ENCODE data around the gene PIANP. TPM values are rescaled to one million over a fixed set of nuclear protein-coding genes. Genes with fewer than 3 reads are reported as not detected.

Gene PIANP
- total RNA-seq, 1 experiment from 2014 or later: not detected

DNA sequence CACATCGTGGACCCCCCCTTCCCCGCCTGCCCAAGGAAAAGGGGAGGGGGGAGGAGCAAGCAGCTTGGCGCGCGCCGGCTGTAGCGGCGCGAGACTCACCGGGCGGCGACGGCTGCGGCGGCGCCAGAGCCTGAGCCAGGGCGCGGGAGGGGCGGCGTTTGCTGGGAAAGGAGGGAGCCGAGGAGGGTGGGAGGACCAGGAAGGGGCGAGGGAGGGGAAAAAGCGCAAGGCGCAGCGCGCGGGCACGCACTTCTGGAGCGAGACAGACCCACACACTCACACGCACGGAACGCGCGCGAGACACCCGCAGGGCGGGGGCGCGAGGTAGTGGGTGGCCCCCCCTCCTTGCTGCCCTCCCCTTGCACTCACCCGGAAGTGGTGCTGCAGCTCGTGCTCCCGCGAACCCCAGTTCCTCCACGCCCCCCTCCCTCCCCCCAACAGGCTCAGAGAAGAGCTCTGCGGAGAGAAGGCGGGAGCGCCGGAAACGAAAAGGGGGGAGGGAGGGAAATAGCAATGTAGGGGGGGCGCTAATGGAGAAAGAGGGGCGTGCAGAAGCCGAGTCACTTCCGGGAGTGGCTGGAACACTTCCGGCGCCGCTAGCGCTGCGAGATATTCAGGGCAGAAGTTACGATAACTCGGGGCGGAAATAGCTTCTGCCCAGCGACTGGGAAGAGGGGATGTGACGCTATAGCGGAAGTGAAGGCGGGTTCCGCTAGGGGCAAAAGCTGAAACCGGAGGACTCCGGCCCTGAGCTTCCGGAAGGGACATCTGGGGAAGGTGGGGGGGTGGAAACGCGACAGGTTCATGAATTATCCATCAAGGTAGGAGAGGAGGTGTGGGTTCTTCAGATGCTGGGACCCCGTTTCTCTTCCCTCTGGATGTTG lies 11.4 kb downstream of the PIANP start, which contains the start of gene ZNF384 (continued):
- TF ChIP-seq, protein P1, sequence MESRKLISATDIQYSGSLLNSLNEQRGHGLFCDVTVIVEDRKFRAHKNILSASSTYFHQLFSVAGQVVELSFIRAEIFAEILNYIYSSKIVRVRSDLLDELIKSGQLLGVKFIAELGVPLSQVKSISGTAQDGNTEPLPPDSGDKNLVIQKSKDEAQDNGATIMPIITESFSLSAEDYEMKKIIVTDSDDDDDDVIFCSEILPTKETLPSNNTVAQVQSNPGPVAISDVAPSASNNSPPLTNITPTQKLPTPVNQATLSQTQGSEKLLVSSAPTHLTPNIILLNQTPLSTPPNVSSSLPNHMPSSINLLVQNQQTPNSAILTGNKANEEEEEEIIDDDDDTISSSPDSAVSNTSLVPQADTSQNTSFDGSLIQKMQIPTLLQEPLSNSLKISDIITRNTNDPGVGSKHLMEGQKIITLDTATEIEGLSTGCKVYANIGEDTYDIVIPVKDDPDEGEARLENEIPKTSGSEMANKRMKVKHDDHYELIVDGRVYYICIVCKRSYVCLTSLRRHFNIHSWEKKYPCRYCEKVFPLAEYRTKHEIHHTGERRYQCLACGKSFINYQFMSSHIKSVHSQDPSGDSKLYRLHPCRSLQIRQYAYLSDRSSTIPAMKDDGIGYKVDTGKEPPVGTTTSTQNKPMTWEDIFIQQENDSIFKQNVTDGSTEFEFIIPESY (IDR thresholded peaks at IDR 0.05; ENCODE audit: extremely low read depth, insufficient replicate concordance, low read length): peak; percentile 73
- peak; percentile 99 for TF ChIP-seq ELF1 (IDR thresholded peaks at IDR 0.05; ENCODE audit: borderline replicate concordance, low read depth)
- TF ChIP-seq JUND (IDR thresholded peaks at IDR 0.05): no peak
- TF ChIP-seq EGR1 (IDR thresholded peaks at IDR 0.05; ENCODE audit: low read depth): peak; percentile 87
- TF ChIP-seq FOSL1 (IDR thresholded peaks at IDR 0.05; ENCODE audit: low read depth): no peak

DNA sequence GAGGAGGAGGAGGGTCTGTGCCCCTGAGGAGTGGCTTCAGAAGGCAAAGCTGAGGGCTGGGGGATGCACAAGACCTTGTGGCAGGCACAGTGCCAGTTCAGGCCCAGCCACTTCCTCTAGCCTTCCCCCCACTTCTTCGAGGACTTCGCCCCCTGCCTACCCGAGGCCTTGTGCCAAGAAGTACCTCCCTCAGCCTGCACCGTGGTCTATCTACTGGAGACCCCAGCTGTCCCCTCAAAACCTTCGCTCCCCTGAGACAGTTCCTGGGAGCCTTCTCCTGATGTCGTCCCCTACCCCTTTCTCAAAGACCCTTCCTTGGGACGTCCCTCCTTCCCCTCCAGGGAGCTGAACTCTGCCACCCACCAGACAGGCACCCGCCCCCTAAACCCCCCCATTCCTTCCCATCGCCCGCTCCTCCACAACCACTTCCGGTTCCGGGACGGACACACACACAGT lies 12.0 kb downstream of the PIANP start:
- ATAC-seq (peak; percentile 1), DNase-seq (ENCODE audit: low read depth, low spot score) (no peak)
- ChIA-PET CTCF (interaction anchor here (0.6 to 1.5 kb wide), 7 partner anchors 26 to 151 kb away, joined by 3 to 5 read pairs (median 3); partner anchors contain the start of gene COPS7A), POLR2A (interaction anchor here (1.0 to 2.1 kb wide), 13 partner anchors 35 to 255 kb away, joined by 3 to 28 read pairs (median 5); partner anchors contain the start of genes C12orf57, CDCA3, COPS7A and GAPDH), RAD21 (ENCODE audit: low non-redundant PET in 1 of 2, low total read pairs in 2 of 2, uncharacterized antibody in 2 of 2, unreplicated experiment in 2 of 2) (interaction anchor here (1.0 to 1.1 kb wide), 2 partner anchors 10 to 35 kb away, joined by 3 to 6 read pairs; partner anchors contain the start of gene COPS7A (in 1 of the 2))
- Histone ChIP-seq H3K9ac (ENCODE audit: low read length) (peak overlapping the region; percentile 96), H3K4me1 (ENCODE audit: control insufficient read depth in 1 of 2, insufficient read depth in 2 of 2, low read length in 2 of 2) (peaks cover 9 to 21% of the 10 kb centered on the region in 2 experiments), H3K4me3 (replicated peaks in 1 of 2; ENCODE audit: low read depth in 1 of 2, low read length in 2 of 2) (peak overlapping the region; percentile 74 to 90), H3K27me3 (ENCODE audit: insufficient read depth, low read length) (no peaks in the 10 kb centered on the region), H3K9me2 (ENCODE audit: insufficient read depth) (no peaks in the 10 kb centered on the region), H3K9me3 (ENCODE audit: control insufficient read depth in 1 of 2, insufficient read depth in 1 of 2, low read depth in 1 of 2, low read length in 2 of 2) (no peaks in the 10 kb centered on the region), H2AFZ (ENCODE audit: low read depth, low read length, poor library complexity, severe bottlenecking) (no peak overlapping the region), H4K20me1 (ENCODE audit: insufficient read depth) (peaks cover 11% of the 10 kb centered on the region; the same call in 1 of the 2 replicates), H3K36me3 (ENCODE audit: control insufficient read depth in 1 of 2, insufficient read depth in 2 of 2, low read length in 2 of 2) (peaks cover 0 to 12% of the 10 kb centered on the region in 2 experiments; a peak in 1 of 4 replicates), H3K27ac (ENCODE audit: low read depth, low read length) (peak overlapping the region; percentile 99), H3K79me2 (ENCODE audit: insufficient read depth, low read length) (peaks cover 71% of the 10 kb centered on the region), H3K4me2 (ENCODE audit: low read length) (peak overlapping the region; percentile 92)
- BruUV-seq (replicated peaks): TSS peak; percentile 58
- TF ChIP-seq POLR2AphosphoS5 (IDR thresholded peaks at IDR 0.05; ENCODE audit: low read depth, low read length): 0 out of 2 replicates have a peak, but pooled peaks have one; percentile 5
- TF ChIP-seq, protein P2, sequence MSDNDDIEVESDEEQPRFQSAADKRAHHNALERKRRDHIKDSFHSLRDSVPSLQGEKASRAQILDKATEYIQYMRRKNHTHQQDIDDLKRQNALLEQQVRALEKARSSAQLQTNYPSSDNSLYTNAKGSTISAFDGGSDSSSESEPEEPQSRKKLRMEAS (IDR thresholded peaks at IDR 0.05): no peak
- peak; percentile 33; the same call in 1 of the 2 replicates for TF ChIP-seq ZFX (IDR thresholded peaks at IDR 0.05)
- peak; percentile 28 for TF ChIP-seq YY1 (IDR thresholded peaks at IDR 0.05; ENCODE audit: extremely low read depth, insufficient replicate concordance, low read depth, low read length)
- TF ChIP-seq CEBPB (IDR thresholded peaks at IDR 0.05; ENCODE audit: low read depth): no peak
- TF ChIP-seq RAD21 (IDR thresholded peaks at IDR 0.05; ENCODE audit: low read depth): no peak
- intact Hi-C loops (cut with micrococcal nuclease): loop anchor here (2.0 kb wide), 1 partner anchor 26 kb away; the partner anchor contains the start of gene ING4
